Measurements from ENCODE around the gene LRP8.

Gene LRP8

DNA sequence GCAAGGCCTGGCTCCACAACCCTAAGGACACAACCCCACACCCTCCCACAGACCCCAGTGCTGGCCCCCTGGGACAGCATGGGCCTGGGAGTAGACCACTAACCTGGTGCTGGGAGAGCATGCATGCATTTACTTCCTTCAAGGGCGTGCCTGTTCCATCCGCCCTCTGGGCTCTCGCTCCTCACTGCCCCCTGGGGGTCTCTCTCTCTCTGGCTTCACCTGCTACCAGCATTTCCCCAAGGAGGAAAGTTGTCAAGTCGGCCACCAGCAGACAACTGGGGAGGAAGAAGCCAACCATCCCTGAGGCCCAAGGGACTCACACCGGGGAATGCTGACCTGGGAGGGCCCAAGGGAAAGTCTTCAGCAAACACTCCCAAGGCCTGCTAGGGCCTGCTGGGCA lies 6.5 kb downstream of the LRP8 start:
- no peak for DNase-seq

DNA sequence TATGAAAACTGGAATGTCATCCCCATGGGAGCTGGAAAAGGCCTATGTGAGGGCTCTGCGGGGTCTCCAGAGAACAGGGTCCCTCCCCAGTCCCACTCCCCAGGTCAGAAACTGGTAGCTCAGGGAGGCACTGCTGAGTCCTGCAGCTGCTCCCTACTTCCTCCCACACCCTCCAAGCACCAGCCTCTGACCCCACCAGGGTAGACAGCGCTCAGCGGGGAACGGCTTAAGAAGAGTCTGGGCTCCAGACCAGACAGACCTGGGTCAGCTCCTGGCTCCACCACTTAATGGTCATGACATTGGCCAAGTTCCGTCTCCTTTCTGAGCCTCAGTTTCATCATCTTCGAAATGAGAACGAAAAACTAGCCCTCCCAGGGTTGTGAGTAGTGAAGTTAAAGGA lies 7.2 kb downstream of the LRP8 start:
- DNase-seq = no peak

DNA sequence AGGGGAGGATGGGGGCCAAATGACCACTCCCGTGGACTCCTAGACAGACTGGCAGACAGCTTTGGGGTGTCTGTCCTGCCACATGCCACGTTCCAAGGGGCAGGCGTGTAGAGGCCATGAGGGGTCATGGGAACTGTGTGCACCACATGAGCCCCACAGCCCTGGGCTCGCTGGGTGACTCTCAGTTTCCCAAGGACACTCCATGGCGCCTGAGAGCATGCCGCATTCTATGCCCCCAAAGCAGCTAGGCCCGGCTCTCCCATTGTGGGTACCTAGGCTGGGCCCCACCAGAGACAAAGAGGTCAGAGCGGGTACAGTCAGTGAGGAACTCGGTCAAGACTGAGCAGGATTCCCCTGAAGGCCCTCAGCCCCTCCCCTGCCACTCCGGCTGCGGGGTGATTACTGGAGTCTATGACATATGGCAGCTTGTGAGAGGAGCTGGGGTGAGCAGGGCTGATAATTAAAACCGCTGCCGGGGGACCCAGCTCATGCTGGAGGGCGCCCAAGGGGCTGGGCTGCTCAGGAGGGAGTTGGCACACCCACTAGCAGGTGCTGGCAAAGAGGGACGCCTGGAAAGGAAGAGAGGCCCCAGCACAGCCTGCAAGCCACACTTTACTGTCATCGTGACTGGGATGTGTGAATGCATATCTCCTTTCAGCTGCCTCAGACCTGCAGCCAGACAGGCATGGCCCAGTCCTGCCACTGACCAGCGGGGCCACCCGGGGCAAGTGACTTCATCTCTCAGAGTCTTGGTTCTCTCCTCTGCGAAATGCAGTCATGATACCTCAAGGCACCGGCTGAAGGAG lies 8.4 kb downstream of the LRP8 start:
- DNase-seq = no peak

DNA sequence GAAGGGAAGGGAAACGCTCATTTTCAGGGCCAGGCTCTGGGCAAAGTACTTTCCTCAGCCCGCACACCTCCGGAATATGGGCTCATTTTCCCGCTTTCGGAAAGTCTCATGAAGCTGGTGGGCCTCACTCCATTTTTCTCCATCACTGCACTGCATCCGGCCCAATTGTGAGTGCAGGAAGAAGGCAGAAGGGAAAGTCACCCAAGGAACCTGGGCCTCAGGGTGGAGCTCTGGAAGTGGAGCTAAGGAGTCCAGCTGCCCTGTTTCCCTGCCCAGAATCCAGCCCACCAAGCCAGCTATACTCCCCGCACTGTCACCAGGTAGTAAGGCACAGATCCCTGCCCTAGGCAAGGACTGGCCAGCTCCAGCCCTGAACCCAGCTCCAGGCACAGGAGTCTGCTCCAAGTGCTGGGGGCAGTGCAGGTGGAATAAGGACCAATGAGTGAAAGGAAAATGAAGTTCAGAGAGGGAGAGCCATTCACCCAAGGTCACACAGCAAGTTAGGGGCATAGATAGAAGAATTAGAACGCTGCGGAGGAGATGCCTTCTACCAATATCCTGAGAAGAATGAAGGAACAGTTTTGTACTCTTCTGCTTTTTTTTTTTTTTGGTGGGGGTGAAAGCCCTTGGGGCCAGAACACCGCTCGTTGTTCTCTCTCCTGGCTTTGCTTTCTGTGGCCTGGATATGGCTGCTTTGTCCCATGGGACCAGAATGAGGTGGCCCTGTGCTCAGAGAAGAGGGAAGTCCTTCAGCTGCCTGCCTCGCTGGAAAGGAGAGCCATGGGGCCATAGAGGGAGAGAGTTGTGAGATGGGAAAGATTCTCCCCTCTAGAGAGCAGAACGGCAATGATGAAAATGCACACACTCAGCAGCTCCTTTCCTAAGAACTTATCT lies 10.0 kb downstream of the LRP8 start:
- no peak for DNase-seq

DNA sequence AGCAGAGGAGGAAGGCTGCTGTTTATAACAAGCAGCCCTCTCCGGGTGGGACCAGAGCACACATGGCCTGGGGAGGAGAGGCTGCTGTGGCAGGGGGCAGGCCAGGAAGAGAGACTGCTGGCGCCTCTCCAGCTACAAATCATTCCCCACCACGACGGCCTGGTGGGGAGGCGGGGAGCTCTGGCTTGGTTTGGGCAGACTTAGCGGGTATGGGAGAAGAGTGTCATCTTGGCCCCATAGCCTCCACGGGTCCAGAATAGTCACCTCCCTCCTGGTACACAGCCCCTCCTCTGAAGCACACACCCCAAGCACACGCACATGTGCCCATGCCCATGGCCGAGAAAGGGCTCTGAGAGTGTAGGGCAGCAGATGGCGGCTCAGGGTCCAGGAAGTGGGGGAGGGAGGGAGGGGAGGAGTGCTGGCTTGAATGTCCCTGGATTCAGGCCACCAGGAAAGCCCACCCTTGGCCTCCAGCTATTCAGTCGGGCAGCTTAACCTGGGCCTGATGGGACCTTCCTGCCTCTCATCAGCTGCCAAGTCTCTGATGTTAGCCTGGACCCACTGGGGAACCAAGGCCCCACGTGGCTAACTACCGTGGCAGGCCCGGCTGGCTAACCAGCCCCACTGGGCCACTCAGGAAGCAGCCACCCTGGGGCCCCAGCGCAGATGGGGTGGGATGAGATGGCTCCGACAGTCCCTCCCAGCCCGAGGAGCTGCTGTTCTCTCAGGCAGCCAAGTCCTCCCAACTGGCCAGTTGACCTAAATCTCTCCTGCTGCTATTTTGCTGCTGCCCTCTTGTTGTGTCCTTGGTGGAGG lies 10.9 kb downstream of the LRP8 start:
- no peak for DNase-seq

DNA sequence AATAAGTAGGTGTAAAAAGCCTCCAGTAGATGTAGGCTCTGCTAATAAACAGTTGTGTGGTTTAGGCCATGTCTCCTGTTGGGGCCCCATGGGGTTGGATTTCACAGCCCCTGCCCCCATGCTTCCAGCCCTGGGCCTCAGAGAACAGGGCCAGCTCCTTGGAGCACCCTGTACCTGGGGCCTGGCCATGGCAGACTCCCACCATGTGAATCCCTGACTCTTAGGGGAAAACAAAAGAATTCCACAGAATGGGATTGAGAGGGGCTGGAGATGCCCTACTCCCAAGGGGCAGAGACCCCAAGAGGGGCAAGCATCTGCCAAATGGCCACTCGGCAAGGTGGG lies 11.5 kb downstream of the LRP8 start:
- DNase-seq = no peak

DNA sequence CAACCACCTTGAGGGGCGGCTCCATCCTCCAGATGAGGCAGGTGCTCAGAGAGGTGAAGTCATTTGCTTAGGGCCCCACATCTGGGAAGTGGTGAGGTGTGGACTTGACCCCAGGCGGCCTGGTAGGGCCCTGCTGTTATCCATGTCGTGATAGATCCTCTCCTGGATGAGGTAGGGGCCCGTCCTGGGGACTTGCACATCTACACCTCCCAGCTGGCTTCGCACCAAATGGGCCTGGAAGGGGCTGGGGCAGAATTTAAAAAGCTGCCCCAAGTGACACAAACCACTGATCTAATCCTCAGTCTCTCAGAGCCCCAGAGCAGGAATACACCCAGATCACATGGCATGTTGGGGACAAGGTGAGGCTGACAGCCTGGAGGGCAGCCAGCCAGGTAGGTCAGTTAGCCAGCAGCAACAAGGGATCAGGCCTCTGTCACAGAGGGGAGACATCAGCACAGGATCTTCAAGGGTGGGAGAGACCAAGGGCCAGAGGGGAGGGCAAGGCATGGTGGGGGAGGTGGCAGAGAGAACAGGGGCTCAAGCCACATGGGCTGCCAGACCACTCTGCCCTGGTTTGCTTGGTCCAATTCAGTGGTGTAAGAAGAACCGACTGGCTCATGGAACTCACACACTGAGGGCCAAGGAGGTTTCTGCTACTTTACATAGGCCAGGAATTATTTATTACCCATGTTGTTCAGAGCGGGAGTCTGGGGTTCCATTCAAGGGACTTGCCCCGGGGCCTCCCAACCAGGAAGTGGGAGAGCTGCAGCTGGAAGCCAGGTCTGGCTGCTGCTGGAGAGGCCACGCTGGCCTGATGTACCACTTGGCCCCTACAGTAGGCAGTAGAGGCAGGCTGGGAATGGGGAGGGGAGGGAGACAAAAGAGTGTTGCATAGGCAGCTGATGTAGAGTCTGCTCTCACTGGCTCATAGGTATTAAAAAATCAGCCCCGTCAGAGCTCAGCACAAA lies 12.1 kb downstream of the LRP8 start:
- DNase-seq = no peak

DNA sequence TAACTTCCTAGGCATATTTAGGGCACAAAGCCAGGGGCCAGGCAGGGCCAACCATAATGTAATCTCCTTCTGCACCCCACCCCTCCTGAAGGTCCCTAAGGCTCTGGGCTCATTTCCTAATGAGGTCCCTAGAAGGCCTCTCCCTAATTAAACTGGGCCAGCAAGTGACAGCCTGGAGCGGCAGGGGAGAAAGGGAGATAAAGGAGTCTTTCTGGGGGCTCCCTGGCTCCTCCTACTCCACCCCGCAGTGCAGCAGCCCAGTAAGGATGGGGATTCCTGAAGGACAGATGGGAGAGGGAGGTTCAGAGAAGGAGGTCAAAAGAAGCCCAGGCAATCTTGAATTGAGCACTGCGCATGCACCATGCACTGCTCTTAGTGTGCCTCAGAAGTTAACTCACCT lies 12.8 kb downstream of the LRP8 start:
- no peak for DNase-seq

DNA sequence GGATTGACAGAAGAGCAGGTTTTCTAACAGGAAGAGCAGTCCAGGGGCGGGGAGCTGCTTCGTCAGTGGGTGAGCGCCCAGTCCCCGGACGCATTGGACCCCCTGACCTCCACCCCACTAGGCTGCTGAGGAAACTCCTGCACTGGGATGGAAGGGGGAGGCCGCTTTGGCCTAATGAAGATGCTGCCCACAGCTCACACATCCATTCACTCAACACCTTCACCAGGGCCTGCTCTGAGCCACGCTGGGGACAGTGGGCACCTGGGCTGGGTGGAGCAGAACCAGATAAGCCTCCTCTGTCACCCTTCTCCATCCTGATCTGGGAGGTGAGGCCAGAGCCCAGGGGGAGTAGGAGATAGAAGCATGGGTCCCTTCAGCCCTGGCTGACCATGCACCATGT lies 13.3 kb downstream of the LRP8 start:
- DNase-seq = no peak

DNA sequence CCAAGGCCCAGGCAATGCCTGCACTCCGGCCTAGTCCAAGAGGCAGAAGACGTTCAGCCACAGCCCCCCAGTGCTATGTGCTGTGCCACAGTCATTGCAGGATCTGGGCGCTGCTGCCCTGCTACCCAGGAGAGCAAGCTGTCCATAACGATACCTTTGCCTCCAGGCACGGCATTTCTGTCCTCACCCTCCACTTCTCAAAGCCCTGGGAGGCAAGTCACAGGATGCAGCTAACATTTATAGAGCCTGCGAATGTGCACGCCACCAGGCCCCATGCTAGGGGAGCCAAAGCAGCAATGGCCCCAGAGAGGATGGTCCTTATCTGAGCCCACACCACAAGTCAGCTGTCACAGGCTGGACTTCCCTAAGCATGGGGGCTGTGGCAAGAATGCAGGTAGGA lies 13.8 kb downstream of the LRP8 start:
- no peak for DNase-seq

DNA sequence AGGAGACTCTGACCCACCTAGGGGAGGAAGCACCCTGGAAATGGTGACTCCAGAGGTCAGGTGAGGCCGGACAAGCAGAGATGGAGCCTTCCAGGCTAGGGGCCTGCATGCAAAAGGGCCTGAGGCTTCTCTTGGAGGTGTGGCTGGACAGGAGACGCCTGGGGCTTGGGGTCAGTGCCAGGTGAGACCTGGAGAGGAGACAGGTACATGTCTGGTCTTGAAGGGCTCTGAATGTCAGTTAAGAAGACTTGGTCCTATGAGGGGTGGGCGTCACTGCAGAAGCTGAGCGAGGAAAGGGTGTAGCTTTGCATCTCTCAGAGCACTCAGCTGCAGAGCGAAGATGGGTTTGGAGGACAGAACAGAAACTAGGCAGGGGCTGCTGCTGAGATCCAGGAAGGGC lies 14.3 kb downstream of the LRP8 start:
- no peak for DNase-seq

DNA sequence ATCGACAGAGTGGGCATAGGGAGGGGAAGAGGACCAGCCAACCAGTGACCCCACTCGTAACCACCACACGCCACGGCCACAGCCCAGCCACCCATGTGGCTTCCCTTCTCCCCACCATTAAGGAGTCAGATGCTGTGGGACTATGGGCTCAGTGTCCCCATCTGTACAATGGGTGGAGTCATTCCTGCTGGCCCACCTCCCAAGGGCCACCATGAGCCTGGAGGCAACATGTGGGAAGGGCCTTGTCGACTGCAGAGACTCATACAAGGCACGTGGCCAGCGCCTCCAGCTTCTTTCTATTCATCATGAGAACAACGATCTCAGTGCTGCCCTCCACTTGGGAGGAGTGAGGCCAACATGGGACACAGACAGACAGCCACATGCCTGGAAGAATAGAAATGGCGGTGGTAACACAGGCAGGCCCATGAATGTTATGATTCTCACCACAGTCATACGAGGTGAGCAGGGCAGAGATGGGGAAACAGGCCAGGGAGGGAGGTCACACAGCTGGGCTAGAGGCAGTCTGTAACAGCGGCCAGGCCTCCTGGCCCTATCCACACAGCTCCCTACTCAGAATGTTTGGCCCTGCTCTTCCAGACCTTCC lies 16.1 kb downstream of the LRP8 start:
- DNase-seq = no peak

DNA sequence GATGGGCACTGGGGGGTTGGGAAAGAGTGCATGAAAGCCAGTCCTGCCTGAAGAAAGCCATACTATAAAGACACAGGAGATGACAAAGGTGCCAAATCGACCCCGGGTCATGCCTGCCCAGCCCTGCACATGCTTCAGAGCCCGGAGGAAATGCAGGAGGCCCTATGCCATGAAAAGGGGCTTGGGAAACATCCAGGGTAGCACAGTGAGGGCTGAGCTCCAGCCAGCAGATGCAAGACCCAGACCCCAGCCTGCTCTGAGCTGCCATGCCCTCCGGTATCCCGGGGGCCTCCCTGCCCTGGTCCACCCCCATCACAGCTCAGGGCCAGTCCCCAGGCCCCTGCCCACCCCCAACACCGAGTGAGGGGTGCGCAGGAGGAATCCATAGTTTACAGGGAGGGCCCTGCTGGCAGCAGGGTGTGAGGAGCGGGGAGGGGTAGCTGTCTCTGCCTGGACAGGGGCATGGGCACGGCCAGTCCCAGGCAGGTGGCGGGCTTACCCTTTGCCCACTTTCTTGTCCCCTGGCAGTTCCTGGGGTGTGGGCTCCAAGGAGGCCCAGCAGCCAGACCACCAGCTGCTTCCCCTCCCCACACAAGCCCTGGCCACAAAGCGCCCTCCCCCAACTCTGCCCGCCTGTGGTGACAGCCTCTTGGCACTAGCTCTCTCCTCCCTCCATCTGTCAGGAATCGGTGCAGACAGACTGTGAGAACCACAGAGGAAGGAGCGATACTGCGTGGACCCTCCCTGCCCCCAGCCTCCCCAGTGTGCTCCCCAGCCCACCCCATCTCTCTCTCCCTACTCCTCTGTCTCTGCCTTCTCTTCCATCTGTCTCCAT lies 16.8 kb downstream of the LRP8 start:
- no peak for DNase-seq

DNA sequence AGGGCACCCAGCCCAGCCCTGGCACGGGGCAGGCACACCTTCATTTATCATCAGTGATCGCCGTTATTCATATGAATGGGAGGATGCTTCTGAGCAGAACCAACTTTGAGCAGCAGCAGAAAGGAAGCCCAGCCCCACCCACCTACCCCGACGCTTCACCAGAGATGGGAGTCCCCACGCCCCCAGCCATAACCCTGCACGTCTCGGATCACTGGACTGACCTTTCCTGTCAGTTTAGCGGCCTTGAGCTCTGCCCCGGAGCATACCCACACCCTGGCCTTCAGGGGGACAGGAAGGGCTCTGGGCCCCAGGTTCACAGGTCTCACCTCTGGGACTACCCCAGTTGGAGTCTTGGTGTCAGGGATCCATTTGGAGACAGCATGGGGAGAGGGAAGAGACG lies 18.1 kb downstream of the LRP8 start:
- no peak for DNase-seq

DNA sequence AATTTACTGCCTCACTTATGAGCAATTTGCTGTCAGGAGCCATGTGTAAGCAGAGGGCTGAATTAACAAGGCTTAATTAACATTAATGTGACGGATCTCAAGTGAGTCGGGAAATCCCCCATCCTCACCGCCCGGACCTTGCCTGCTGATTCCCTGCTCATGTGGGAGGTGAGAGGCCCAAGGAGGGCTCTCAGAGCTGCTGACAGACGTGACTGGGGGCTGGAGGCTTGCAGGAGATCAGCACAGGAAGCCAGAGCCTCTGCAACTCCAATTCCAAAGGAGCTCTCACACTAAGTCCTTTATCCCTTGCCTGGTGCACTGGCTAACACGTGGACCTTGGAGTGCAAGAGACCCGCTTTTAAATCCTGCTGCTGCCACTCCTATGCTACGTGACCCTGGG lies 19.4 kb downstream of the LRP8 start:
- no peak for DNase-seq

DNA sequence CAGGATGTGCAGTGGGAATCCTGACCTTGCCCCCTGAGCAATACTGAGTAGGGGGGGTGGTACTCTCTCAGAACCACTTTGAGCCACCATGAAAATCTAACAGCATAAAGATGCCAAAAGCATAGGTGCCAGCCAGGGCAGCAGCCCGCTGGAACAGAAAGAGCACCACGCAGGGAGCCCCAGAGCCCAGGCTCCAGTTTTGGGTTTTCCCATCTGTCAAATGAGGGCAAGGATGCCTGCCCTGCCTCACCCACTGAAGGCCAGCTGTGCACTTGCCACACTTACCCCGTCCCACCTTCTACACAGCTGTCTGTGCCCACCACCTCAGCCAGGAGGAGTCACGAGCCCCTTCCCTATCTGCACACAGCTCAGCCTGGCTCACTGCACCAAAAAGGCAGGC lies 20.8 kb downstream of the LRP8 start:
- DNase-seq = no peak

DNA sequence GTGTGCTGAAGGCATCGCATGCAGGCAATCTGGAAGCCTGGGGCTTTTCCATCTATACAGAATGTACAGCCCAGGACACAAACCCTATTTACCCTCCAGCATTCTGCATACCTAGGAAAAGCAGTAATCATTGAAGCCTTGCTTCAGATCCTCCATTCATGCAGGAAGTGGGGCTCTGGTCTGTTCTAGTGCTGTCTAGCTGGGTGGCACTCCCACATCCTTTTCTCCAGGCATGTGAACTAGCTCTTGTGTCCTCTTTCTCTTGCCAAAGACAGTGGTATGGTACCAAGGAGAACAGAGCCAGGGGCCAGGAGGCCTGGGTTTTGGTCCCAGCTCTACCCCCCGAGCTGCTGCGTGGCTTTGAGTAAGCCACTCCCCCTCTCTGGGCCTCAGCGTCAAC lies 21.7 kb downstream of the LRP8 start:
- DNase-seq = no peak

DNA sequence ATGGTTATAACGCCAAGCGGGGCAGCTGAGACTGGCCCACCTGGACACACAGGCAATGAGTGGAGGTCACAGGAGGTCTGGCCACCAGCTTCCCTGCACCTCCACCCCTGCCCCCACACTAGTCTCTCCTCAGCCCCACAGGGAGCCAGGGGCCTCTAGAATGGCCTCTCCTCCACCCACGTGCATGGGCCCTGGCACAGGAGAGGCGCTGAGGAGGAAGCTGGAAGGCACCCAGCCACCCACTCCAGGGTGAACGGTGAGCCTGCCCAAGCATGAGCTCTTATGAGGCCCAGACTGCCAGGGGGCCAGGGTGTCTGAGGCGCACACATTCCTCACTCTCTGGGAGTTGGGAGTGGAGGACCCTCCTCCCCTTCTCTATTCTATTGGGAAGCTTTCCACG lies 22.2 kb downstream of the LRP8 start:
- no peak for DNase-seq

DNA sequence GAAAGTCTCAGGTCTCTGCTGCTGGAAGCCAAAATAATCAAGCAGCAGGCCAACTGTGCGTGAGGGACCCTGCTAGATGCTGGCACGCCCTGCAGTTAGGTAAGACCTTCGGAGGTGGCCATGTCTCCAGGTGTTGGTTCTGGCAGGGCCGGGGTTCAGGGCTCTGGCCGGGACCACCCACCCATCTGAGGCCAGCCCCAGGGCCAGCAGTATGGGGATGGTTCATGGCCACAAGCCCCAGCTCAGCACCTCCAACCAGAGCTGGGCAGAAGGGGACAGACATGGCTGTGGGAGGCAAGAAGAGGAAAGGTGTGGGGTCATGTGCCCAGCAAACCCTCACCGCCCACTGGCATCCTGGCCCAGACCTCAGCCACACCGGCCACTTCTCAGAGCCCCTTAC lies 23.3 kb downstream of the LRP8 start:
- no peak for DNase-seq

DNA sequence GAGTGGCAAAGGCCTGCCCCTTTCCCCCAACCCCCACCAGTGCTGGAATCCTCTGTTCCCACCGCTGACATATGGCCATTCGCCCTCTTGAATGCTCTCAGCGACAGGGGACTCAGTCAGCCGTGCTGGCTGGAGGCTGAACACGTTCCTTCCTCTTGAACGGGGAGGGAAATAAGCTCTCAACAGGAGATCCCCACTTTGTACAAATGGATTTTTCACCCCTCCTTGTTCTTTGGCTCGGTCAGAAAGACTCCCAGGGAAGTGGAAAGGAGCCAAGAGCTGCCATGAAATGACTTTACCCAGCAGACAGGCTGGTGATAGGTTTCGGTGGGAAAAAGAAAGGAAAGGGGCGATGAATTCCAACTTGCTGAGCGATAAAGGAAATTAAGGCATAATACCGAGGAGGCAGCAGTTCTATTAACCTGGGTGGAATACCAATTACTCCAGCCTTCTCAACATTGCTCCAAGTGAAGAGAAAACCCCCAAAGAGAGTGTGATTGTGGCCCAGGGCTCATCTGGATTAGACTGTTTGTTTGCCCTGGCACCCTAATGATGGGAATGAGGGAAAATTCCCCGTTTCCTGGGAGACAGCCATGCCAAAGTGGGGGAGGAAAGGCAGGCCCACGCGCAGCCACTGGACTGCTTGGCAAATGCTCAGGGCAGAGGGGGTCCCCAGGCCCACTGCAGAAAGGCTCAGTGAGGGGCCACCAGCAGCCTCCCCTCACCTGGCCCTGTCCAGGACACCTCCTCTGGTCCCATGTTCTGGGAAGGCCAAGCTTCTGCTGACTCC lies 23.9 kb downstream of the LRP8 start:
- no peak for DNase-seq
